Body of pancreas (tissue), 4 donors: Measurements from ENCODE around the gene ARL10.

Experiments used
- POLR2A ChIP-seq, 3 donors: fragments of 450-650 bp; IDR thresholded peaks; one replicate each; pipeline ENCODE4 v1.6.1; 2016; ENCODE audit warnings: antibody characterized with exemption in 3 of 3, mild to moderate bottlenecking in 2 of 3
- TF ChIP-seq, protein P1 (sequence below), 7 experiments: fragments of 450-650 bp in 4 of 7; fragments of 200-600 bp in 3 of 7; sonication (generic) in 3 of 7; IDR thresholded peaks; one replicate each; pipeline ENCODE4 v1.5.1; 2016 to 2019; ENCODE audit warnings: antibody characterized with exemption in 7 of 7

DNA sequence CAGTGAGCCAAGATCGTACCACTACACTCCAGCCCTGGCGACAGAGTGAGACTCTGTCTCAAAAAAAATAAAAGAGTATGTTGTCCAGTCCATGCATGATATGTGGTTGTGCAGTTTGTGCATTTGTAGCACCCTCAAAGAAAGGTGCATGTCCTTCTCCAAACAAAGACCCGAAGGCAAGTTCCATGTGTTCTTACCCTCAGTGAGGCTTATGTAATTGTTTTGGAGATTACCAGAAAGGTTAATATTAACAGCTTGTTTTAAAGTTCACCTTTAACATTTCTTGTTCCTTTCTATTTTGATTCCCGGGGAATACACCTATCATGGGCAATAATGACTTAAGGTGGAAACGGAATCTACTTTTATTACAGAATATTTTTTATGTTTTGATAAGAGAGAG lies 26.0 kb upstream of the ARL10 start:
- TF ChIP-seq POLR2A (IDR thresholded peaks at IDR 0.05), result no peak
- TF ChIP-seq, protein P1, sequence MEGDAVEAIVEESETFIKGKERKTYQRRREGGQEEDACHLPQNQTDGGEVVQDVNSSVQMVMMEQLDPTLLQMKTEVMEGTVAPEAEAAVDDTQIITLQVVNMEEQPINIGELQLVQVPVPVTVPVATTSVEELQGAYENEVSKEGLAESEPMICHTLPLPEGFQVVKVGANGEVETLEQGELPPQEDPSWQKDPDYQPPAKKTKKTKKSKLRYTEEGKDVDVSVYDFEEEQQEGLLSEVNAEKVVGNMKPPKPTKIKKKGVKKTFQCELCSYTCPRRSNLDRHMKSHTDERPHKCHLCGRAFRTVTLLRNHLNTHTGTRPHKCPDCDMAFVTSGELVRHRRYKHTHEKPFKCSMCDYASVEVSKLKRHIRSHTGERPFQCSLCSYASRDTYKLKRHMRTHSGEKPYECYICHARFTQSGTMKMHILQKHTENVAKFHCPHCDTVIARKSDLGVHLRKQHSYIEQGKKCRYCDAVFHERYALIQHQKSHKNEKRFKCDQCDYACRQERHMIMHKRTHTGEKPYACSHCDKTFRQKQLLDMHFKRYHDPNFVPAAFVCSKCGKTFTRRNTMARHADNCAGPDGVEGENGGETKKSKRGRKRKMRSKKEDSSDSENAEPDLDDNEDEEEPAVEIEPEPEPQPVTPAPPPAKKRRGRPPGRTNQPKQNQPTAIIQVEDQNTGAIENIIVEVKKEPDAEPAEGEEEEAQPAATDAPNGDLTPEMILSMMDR (IDR thresholded peaks at IDR 0.05), result no peak
